ENCODE measurements around the gene SNAP29. TPM values are rescaled to one million over a fixed set of nuclear protein-coding genes. Genes with fewer than 3 reads are reported as not detected.

Gene SNAP29
- total and polyA plus RNA-seq, 9 of the 15 experiments (the other 6 are each of a cell fraction or from before 2014, with no cell fraction given), result 19.5 to 250 (median 75.9) TPM

GRCh38 chr22:20809538-20810185, 49.1 kb upstream of the SNAP29 start (continued):
- TF ChIP-seq SMARCB1 (IDR thresholded peaks at IDR 0.05; ENCODE audit: insufficient read length, low read depth) (no peak), HNRNPUL1 (IDR thresholded peaks at IDR 0.05; ENCODE audit: low read length) (no peak), EZH2 (IDR thresholded peaks at IDR 0.05; ENCODE audit: borderline replicate concordance, low read depth, low read length) (no peak), GATAD2A (IDR thresholded peaks at IDR 0.05) (no peak), RFX7 (CRISPR knock-in tag; IDR thresholded peaks at IDR 0.05) (no peak), HDAC2 (IDR thresholded peaks at IDR 0.05) (no peak), MYC (IDR thresholded peaks at IDR 0.05; ENCODE audit: low read depth, low read length) (no peak), MYC (CRISPR knock-in tag; IDR thresholded peaks at IDR 0.05; ENCODE audit: borderline replicate concordance, low read depth) (0 out of 2 replicates have a peak, but pooled peaks have one; percentile 29), MEF2A (IDR thresholded peaks at IDR 0.05; ENCODE audit: control insufficient read depth, low read depth, low read length) (no peak), E4F1 (CRISPR knock-in tag; IDR thresholded peaks at IDR 0.05; ENCODE audit: borderline replicate concordance) (no peak), ZBTB34 (CRISPR knock-in tag; IDR thresholded peaks at IDR 0.05) (no peak), E2F4 (CRISPR knock-in tag; IDR thresholded peaks at IDR 0.05; ENCODE audit: low read depth) (0 out of 2 replicates have a peak, but pooled peaks have one; percentile 70), ZKSCAN1 (IDR thresholded peaks at IDR 0.05; ENCODE audit: low read depth, low read length) (no peak), CTCFL (IDR thresholded peaks at IDR 0.05; ENCODE audit: borderline replicate concordance, insufficient read depth, low read depth, low read length, poor library complexity, severe bottlenecking) (no peak), MAZ (CRISPR knock-in tag; conservative IDR thresholded peaks at IDR 0.05 in 1 of 2, IDR thresholded peaks at IDR 0.05 in 1 of 2) (no peak), CREM (IDR thresholded peaks at IDR 0.05; ENCODE audit: low read depth) (no peak), STAG1 (CRISPR knock-in tag; IDR thresholded peaks at IDR 0.05; ENCODE audit: borderline replicate concordance) (no peak), BRCA1 (IDR thresholded peaks at IDR 0.05) (no peak), BRCA1 (CRISPR knock-in tag; IDR thresholded peaks at IDR 0.05) (0 out of 2 replicates have a peak, but pooled peaks have one; percentile 26), PREB (CRISPR knock-in tag; IDR thresholded peaks at IDR 0.05) (no peak)
